HG03558 (cell line): ENCODE data around the gene MMAB.
A peak's percentile ranks its signal among the peaks of the same experiment; 100 is the strongest.

ENCODE experiments used
- ATAC-seq: cut with Tn5 transposase; IDR thresholded peaks from one replicate; pipeline ENCODE4 v1.9.1; 2021; ENCODE audit warnings: moderate number of reproducible peaks; ENCODE audit not compliant: unreplicated experiment; ENCODE audit errors: extremely low read depth

Gene MMAB

DNA sequence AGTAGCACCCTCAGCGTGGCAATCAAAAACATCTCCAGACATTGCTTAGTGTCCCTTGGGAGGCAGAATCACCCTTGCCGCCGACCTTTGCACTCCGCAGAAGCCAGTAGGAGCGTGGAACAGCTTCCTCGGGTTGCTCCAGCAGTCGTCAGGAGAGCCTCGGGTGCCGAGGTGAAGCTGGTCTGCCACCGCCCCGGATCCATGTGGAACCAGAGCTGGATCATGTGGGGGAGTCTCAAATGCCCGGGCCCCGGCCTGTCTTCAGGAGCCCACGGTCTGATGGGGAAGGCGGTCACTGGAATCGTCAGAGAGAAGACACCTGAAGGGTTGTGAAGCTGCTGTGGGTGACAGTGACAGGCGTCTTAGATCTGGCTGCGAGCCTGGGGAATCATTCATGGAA is 14.6 kb upstream of the MMAB start:
- no peak for ATAC-seq

DNA sequence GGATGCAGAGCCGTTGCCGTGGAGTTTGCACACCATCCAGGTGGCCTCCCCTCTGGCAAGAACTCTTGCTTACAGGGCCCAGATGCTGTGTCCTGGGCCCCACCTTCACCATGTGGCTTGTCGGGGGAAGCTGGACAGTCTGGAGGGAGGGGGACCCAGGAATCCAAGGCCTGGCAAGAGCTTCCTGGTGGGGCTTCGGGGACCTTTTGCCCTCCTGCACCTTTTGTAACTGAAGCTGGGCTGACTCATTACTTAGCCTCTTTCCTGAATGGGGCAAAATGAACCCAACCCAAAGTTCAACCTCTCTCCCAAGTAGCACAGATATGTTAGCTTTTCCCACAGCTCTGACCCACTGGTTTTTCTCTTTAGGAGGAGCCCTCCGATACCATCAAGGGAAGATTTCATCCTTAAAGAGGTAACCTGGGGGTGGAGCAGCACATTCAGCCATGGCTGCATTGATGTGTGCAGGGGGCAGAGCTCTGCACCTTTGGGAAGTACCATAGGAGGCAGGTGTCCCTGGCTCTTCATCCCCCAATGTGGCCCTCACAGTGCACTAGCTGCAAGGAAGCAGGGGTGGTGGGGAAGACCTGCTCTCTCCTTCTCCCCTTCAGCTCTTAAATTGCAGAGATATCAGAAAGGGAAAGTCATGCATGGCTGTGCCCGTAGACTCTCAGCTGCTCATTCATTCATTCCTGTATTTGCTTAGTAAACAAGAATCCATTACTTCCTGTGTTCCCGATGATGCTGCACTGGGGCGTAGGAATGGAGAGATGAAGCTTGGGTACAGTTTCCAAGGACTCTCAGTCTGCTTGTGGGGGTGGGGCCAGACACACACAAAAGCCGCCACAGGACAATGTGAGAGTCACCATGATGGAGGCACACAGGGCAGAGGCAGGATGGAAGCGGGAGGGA is 13.3 kb upstream of the MMAB start:
- no peak for ATAC-seq

DNA sequence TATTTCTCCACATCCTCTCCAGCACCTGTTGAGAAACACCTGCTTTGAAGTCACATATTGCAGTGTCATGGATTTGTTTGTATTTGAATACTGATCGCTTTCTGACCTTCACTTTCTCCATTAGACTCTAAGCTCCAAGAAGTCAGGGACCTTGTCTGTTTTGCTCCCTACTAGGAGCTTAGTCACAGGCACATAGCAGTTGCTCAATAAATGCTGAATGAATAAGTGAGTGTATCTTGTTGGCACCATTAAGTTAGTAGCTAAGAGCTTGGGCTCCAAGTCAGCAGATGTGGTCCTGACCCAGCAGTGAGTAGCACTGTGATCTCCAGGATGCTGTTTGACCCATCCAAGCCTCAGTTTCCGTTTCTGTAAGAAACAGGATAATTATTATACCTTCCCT is 10.4 kb upstream of the MMAB start:
- no peak for ATAC-seq

DNA sequence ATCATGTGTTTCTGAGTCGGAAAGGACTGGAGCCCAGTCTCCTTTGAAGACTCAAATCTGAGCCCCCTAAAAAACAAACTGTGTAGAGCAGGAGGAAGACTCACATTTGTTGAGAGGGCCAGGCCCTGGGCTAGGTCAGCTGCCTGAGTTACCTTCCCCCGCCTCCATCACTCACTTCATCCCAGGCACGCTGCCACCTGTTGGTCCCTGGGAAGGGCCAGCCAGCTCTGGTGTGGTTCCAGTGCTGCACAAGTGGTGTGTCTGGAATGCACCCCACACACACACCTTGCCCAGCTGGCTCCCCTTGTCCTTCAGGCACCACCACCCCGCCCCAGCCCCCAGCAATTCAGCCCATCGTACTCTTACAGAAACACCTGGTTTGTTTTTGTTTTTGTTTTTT is 9.3 kb upstream of the MMAB start:
- no peak for ATAC-seq

DNA sequence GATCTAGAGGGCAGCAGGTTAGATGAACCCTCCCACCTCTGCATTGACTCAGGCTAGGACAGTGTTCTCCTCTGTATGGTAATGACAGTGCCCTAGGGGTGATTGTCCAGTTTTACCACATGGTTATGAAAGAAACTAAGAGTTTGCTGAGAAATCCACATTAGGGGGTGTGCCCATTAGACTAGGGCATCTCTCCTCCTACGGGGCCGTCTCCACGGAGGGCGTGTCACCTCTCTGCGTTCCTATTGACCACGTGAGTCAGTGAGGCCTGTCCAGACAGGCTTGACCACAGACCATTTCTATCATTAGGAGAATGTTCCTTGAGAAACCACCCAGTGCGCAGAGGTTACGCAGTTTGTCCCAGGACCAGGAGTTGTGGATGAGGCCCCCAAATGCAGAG is 8.6 kb upstream of the MMAB start:
- ATAC-seq = no peak

DNA sequence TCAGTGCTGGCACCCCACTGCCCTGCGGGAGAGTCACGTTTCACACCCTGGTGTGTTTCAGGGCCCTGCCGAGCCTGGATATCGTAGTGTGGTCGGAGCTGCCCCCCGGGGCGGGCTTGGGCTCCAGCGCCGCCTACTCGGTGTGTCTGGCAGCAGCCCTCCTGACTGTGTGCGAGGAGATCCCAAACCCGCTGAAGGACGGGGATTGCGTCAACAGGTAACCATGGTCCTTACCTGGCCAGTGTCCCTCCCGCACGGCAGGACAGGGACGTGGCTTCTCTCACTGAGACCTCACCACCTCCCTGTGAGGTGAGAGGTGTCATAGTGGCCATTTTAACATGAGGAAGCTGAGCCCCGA is 8.0 kb upstream of the MMAB start:
- ATAC-seq = no peak

DNA sequence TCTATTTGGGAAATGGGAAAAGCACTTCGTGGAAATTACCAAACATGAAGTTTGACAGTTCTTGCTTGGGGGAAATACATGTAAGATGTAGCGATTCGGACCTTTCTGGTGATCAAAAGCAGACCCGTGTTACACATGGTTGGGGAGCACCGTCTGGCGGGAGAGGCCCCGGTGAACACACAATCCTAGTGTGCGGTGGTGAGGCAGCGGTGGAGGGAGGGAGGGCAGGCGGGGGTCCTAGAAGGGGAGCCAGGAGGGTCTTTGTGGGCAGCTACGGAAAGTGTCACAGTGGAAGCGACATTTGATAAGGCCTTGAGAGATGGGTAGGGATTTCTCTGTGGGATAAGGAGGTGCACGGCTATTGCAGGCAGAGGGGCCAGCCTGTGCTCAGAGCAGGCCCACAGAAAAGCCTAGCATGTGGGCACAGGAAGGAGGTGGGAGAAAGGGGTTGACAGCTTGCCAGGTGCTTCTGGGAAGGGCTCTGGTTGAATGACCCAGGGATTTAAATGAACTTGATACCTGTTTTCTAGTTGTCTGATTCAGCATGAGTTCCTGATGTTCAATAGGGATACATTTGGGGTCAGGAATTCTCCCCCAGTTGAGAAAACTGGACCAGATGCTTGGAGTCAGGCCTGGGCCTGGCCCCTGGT is 7.5 kb upstream of the MMAB start:
- no peak for ATAC-seq

DNA sequence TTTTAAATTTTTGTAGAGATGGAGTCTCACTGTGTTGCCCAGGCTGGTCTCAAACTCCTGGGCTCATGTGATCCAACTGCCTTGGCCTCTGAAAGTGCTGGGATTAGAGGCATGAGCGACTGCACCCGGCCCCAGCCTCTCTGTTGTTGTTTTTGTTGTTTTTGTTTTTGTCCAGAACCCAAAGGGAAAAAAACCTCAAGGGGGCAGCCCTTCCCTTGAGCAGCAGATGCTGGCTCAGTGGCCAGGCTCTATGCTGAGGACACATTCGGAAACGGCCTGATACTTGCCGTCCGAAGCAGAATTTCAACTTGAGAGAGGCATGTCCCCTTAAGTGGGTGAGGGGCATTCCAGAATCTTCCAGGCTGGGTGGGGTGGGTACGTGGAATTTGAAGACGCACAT is 7.0 kb upstream of the MMAB start:
- no peak for ATAC-seq

DNA sequence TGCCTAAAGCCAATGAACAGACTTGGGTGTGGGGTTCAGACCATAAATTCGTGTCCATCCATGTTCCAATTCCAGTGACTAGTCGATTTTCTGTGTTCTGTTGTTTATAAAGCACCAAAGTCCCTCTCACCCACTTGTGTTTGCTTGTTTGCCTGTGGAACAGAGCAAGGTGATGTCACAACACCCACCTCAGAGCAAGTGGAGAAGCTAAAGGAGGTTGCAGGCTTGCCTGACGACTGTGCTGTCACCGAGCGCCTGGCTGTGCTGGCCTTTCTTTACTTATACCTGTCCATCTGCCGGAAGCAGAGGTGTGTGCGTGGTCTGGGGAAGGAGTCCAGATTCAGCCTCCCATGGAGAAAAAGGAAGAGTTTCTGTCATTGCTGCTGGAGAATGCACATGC is 6.3 kb upstream of the MMAB start:
- no peak for ATAC-seq

DNA sequence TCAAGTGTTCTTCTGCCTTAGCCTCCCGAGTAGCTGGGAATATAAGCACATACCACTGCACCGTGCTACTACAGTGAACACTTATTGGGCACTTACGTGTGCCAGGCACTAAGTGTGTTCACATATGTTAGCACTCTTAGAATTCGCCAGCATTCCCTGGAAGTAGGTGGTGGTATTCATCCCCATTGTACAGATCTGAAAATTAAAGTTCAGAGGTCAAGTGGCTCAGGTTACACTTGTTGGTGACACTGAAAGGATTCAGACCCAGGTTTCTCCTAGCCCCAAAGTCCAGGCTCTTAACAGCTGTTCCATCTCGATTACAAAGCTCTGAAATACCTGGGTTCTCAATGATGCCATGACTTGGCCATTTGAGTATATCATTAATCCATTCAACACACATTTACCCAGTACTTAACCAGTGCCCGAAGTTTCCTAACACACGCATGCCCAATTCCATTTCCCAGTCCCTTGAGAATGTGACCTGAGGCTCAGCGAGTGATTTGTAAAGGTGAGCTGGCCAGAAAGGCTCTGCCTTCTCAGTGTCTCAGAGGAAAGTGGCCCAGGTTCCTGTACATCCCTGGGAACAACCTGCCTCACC is 5.1 kb upstream of the MMAB start:
- no peak for ATAC-seq

DNA sequence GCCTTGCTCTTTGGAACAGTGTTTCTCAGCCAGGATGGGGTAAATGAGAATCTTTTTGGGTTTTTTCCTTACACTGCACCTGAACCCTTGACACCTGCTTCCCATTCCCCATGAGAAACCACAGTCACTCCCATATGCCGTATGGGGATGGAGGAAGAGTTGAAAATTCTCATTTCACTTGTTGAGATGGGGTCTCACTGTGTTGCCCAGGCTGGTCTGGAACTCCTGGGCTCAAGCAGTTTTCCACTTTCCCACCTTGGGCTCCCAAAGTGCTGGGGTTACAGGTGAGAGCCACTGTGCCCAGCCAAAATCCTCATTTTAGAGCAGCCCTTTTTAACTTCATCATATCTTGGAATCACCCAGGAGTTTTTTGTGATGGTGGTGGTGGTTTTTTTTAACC is 4.0 kb upstream of the MMAB start:
- ATAC-seq = no peak

DNA sequence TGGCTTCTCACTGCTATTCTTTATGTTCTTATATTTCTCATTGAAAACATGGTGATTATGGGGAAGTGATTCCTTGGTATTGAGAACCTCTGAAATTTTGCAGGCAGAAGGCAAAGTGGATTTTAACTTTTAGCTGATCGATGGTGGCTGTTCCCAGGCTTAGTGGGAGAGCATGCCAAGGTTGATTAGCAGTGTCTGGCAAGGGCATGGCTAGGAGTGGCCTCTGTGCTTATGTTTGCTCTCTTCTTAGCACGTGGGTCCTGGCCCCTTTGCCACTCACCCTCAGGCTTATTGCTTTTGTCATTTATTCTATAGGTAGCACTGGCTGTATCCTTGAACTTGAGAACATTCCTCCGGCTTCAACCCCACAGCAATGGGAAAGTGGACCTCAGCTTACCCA is 2.4 kb upstream of the MMAB start:
- no peak for ATAC-seq

DNA sequence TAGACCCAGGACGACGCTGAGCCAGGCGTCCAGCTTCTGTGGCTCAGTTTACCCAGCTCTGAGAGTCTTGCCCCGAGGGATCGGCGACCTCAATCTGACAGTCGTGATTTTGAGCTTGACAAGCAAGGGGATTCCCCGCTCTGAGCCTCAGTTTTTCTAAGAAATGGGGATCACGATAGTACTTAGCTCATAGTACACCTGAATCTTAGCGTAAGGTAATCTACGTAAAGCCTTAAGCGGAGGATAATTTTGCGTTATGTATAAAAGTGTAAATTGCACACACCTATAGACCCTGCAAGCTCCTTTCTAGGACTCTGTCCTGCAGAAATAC is 575 bp upstream of the MMAB start:
- peak; percentile 1 for ATAC-seq

DNA sequence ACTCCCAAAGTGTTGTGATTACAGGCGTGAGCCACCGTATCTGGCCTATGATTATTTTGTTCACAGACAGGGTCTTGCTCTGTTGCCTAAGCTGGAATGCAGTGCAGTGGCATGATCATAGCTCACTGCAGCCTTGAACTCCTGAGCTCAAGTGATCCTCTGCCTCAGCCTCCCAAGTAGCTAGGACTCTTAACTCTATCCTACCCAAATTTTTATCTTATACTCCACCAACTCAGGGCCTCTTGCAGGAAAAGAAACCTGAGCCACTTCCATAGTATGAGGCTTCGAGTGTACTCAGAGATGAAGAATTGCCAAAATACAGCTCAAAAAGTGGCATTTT is 828 bp downstream of the MMAB start:
- ATAC-seq = no peak

DNA sequence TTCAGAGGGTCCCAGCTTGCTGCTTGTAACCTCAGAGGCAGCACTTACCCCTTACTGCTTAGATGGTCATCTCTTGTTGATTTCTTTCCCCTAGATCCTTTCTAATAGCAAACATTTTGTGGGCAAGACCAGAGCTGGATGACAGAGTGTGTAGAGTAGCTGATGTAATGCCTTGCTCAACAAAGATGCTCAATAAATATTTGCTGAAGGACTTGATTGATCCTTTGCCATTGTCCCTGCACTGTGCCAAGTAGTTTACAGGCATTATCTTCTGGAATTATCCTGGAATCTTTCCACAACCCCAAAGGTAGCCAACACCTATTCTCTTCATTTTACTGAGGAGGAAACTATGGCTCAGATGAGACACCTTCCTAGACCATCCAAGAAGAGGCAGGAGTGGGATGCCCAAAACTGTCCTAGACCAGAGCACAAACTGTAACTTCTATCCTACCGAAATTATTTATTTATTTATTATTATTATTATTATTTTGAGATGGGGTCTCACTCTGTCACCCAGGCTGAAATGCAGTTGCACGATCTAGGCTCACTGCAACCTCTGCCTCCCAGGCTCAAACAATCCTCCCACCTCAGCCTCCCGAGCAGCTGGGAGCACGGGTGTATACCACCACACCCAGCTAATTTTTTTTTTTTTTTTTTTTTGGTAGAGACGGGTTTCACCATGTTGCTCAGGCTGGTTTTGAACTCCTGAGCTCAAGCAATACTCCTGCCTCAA is 1.4 kb downstream of the MMAB start:
- ATAC-seq = no peak

DNA sequence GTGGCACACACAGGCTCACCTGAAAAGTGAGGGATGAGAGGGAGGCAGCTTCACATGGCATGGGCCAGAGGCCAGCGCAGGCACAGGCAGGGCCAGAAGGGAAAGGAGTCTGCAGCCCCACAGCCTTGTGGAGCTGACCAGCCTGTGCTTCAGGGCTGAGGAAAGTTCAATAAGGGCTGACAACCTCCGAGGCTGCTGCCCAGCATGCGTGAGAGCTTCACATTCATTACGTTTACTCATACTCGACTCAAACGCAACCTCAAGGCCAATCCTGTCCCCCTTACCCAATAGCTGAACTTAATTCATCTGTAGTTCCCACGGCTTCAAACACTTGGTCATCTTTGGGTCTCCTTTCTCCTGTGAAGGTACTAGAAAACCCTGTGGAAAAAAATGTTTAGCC is 4.8 kb downstream of the MMAB start:
- ATAC-seq = no peak

DNA sequence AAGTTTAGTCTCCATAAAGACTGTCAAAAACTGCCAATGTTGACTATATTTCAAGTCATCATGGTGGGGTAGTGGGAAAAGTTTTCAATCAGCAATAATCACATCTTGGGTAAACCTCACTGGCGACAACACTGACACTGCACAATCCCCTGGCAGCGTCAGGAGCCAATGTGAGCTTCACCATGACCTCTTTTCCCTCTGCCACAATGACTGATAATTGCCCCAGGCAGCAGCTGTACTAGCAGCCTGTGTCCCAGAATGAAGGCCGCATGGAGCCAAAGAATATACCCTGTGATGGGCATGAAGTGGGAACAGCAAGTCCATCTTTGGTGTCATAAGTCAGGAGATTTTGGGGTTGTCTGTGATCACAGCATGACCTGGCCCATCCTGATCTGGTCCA is 5.3 kb downstream of the MMAB start:
- ATAC-seq = no peak

DNA sequence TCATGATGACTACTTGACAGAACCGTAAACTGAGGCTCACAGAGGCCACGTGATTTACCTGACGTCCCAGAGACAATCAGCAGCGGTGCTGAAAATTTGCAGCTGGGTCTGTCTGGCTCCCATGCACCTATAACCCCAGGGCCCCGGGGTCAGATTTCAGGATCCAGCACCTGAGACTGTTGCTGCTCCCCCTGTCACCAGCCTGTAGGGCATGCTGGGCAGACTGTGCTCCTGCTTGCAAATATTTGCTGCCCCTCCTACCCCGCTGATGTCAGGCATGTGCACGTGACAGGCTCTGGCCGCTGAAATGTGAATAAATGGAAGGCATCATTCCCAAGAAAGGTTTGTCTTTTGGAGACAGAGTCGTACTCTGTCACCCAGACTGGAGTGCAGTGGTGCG is 6.0 kb downstream of the MMAB start:
- no peak for ATAC-seq

DNA sequence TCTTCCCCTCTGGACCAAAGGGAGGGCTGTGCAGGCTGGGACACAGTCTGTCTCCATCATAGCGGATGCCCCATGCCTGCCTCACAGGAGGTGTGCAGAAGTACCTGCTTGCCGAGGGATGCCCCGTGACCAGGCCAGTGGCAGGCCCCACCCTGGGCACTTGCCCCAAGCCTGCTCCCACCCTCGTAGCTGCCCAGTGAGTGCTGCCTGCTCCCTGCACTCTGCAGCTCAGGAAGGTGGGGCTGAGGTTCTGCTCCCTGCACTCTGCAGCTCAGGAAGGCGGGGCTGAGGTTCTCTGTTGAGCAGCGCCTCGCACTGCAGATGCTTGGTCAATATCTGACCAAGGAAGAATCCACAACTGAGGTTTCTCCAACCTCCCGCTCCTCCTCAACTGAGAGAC is 6.9 kb downstream of the MMAB start:
- no peak for ATAC-seq

DNA sequence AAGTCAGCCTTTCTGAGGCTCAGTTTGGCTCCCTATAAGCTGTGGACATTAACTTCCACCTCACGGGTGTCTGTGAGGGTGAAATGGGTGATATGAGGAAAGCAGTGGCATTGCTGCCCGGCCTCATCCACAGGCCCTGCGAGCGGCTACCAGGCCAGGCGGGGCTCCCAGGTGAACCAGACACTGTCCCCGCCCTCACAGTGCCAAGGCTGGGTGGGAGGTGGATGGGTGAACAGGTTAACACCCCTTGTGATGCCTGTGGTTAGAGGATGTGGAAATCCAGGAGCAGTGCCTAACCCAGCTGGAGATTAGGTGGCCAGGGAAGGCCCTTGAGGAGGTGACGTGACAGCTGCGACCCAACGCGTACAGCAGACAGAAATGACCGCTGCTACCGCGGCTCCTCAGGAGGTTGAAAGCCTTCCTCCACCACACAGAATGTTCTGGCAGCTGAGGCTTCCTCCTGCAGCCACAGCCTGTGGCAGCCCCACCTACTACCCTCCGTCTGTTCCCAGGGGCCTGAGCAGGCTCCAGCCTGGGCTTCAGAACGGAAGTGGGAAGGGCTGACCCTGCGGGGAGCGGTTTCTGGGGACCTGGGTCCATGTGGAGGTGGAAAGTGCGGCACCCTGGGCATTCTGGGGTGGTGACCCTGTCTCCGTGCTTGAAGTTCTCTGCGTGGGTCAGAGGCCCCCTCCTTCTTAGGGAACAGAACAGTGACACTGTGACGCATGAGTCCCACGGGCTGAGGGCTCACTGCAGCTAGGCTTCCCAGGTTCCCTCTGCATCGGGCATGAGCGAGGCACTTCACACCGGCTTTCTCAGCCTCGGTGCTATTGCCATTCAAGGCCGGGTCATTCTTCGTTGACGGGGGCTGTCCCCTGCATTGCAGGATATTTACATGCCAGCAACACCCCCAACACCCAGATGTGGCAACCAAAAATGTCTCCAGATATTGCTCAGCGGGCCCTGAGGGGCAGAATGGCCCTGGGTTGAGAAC is 9.7 kb downstream of the MMAB start:
- no peak for ATAC-seq
